PFSK-1 (cell line): ENCODE results near the gene SLC32A1.

Experiments
- POLR2AphosphoS5 ChIP-seq: IDR thresholded peaks from 2 replicates; pipeline ENCODE4 v1.6.1; 2012; ENCODE audit warnings: low read depth, mild to moderate bottlenecking, control low read depth, low read length, moderate library complexity
- REST ChIP-seq, 2 experiments: IDR thresholded peaks; 2 replicates each; pipeline versions ENCODE4 v1.6.1 to v1.8.0; 2011 to 2012; ENCODE audit warnings: low read depth in 2 of 2, low read length in 2 of 2, control low read depth in 1 of 2, inconsistent platforms in 1 of 2, mild to moderate bottlenecking in 1 of 2, moderate library complexity in 1 of 2; ENCODE audit not compliant: insufficient read depth in 1 of 2
- SIN3A ChIP-seq: IDR thresholded peaks from 2 replicates; pipeline ENCODE4 v1.6.1; 2012; ENCODE audit warnings: mild to moderate bottlenecking, low read length, moderate library complexity, borderline replicate concordance; ENCODE audit not compliant: insufficient read depth
- TAF1 ChIP-seq: IDR thresholded peaks from 2 replicates; pipeline ENCODE4 v1.6.1; 2012; ENCODE audit warnings: low read length, control low read depth, borderline replicate concordance; ENCODE audit not compliant: insufficient read depth

GRCh38 chr20:38735172-38735571, 10.9 kb downstream of the SLC32A1 start:
- no peak for TF ChIP-seq POLR2AphosphoS5
- TF ChIP-seq SIN3A, result no peak
- no peak for TF ChIP-seq REST (IDR thresholded peaks at IDR 0.05; ENCODE audit: insufficient read depth in 1 of 2, low read depth in 2 of 2, low read length in 2 of 2)
- no peak for TF ChIP-seq TAF1
